SIG-M5 (cell line): ENCODE measurements around the gene EFR3B.

Source experiments
- DNase-seq: peaks from one replicate; lab custom pipeline; 2025; lab: John Stamatoyannopoulos, UW

Gene EFR3B

DNA sequence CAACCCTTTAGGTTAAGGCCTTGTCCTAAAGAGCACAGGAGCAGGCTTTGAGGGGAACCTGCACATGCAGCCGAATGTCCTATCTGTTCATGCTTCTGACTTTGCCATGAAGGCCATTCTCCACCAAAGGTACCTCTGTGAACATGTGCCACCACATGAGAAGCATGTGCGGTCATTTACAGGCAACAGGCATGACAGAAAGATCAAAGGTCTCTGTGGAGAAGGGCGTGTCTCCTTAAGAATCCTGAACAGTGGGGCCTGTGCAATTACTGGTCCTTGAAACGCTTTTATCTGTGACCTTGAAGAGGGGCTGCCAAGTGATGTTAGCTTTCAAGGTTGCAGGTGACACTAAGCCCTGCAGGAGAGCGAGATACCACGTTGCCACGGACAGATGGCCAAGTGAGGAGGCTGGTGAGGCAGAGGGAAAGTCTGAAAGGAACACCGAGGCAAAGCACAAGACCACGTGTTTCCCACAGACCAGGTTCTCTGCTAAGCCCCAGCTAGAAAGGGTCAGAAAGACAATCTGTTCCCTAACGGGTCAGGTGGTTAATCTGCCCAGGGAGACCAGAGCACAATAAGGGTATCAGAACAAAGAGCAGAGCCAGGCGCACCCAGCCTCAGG lies 146.0 kb downstream of the EFR3B start:
- no peak for DNase-seq

GRCh38 chr2:25188405-25188804 lies 146.5 kb downstream of the EFR3B start:
- DNase-seq = no peak

DNA sequence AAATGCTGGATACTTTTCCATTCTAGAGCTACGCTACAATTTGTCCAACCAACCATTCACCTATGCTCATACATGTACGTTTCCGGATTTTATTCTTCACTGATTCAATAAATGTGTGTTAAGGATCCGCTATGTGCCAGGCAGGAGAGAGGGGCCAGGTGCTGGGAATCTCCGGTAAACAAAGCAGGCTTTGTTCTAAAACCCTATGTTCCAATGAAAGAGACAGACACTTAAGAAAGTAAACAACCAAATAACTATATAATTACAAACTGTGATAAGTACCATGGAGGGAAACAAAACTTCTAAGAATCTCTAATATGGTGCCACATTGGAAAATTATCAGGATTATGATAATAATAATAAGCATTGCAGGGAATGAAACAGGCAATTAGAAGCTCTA lies 148.7 kb downstream of the EFR3B start:
- no peak for DNase-seq

GRCh38 chr2:25194576-25195122 lies 152.8 kb downstream of the EFR3B start:
- DNase-seq = no peak

GRCh38 chr2:25197336-25198208 lies 155.7 kb downstream of the EFR3B start:
- DNase-seq = no peak

GRCh38 chr2:25198209-25198525 lies 156.3 kb downstream of the EFR3B start:
- DNase-seq = no peak

DNA sequence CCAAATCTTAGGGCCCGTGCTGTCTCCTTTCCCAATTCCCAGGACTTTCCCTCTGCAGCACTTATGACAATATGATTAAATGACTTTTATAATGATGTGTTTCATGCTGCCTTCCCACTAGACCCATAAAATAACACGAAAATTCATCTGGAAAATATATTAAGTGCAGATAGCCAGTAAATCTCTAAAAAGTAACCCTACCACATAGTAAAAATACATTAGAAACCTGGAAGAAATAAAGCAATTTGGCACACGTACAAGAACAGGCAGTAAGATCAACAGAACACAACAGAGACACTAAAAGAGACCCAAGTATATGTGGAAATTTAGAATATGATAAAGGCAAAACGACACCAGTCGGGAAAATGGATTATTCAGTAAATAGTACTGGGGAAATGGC lies 156.7 kb downstream of the EFR3B start:
- no peak for DNase-seq

- no peak for DNase-seq
Observed at GRCh38 chr2:25201265-25201664, 159.4 kb downstream of the EFR3B start.

GRCh38 chr2:25201794-25202193 lies 159.9 kb downstream of the EFR3B start:
- DNase-seq = no peak

GRCh38 chr2:25202275-25202674 lies 160.4 kb downstream of the EFR3B start:
- no peak for DNase-seq

GRCh38 chr2:25204190-25204838 lies 162.4 kb downstream of the EFR3B start:
- DNase-seq = no peak

DNA sequence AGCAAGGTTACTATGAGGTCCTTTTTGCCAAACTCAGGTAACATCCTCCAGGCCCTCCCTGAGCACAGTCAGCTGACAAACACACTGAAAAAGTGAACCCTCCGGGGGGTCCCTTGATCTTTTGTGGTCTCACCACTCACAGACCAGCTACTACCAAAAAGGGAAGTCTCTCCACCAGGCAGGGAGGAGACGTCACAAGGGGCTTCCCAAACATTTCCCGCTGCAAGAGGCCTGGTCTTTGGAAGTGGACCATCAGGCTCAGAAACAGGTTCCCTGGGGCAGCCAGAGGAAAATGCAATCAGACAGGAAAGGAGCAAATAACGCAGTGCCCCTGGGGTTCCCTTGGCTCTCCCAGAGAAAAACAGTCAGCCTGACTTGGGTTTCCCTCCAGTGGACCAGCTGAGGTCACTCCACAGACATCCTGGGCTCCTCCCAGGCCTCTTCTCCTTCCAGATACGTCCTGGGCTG lies 165.2 kb downstream of the EFR3B start:
- no peak for DNase-seq
